Measurements from ENCODE around the gene UCK1. TPM values are rescaled to one million over a fixed set of nuclear protein-coding genes. Genes with fewer than 3 reads are reported as not detected.
"Not testable (repeated sequence)": the region's sequence is repeated elsewhere in the genome, so short reads cannot be mapped to it uniquely, and the experiment has no call there.

UCK1 gene
- total RNA-seq, 1 donor from 2014 or later = 36.8 TPM

GRCh38 chr9:131516100-131516499 is 15.0 kb downstream of the UCK1 start:
- no peaks in the 10 kb centered on the region for H3K27me3 Mint-ChIP-seq
- TF ChIP-seq CTCF (conservative IDR thresholded peaks at IDR 0.05) = no peak
- H3K4me1 Mint-ChIP-seq (ENCODE audit: unreplicated experiment) = no peaks in the 10 kb centered on the region
- no peaks in the 10 kb centered on the region for H3K9me3 Mint-ChIP-seq
- no peak overlapping the region for H3K4me3 Mint-ChIP-seq
- no peak for DNase-seq (ENCODE audit: extremely low spot score, unreplicated experiment)
- H3K27ac Mint-ChIP-seq = no peak overlapping the region
- H3K36me3 Mint-ChIP-seq = peaks cover 3% of the 10 kb centered on the region

- H3K27ac Mint-ChIP-seq; H3K9me3 Mint-ChIP-seq; H3K36me3 Mint-ChIP-seq; H3K27me3 Mint-ChIP-seq; DNase-seq (ENCODE audit: extremely low spot score, unreplicated experiment); H3K4me1 Mint-ChIP-seq (ENCODE audit: unreplicated experiment); H3K4me3 Mint-ChIP-seq: not testable (repeated sequence)
Observed at GRCh38 chr9:131515559-131516031, 15.5 kb downstream of the UCK1 start.

GRCh38 chr9:131513177-131513576 is 17.9 kb downstream of the UCK1 start:
- DNase-seq (ENCODE audit: extremely low spot score, unreplicated experiment) = no peak
- no peaks in the 10 kb centered on the region for H3K27me3 Mint-ChIP-seq
- peaks cover 4% of the 10 kb centered on the region for H3K36me3 Mint-ChIP-seq
- H3K4me3 Mint-ChIP-seq = no peak overlapping the region
- no peaks in the 10 kb centered on the region for H3K4me1 Mint-ChIP-seq (ENCODE audit: unreplicated experiment)
- no peaks in the 10 kb centered on the region for H3K9me3 Mint-ChIP-seq
- H3K27ac Mint-ChIP-seq = no peak overlapping the region
- TF ChIP-seq CTCF (conservative IDR thresholded peaks at IDR 0.05) = no peak

- no peaks in the 10 kb centered on the region for H3K27me3 Mint-ChIP-seq
- H3K4me3 Mint-ChIP-seq = no peak overlapping the region
- peaks cover 4% of the 10 kb centered on the region for H3K36me3 Mint-ChIP-seq
- no peak overlapping the region for H3K27ac Mint-ChIP-seq
- H3K4me1 Mint-ChIP-seq (ENCODE audit: unreplicated experiment) = no peaks in the 10 kb centered on the region
- no peak for DNase-seq (ENCODE audit: extremely low spot score, unreplicated experiment)
- TF ChIP-seq CTCF (conservative IDR thresholded peaks at IDR 0.05) = no peak
- no peaks in the 10 kb centered on the region for H3K9me3 Mint-ChIP-seq
Observed at GRCh38 chr9:131511880-131512279, 19.2 kb downstream of the UCK1 start.

- DNase-seq (ENCODE audit: extremely low spot score, unreplicated experiment) = no peak
- TF ChIP-seq CTCF (conservative IDR thresholded peaks at IDR 0.05) = no peak
- peaks cover 6% of the 10 kb centered on the region for H3K36me3 Mint-ChIP-seq
- H3K27ac Mint-ChIP-seq = no peak overlapping the region
- H3K4me1 Mint-ChIP-seq (ENCODE audit: unreplicated experiment) = no peaks in the 10 kb centered on the region
- no peaks in the 10 kb centered on the region for H3K9me3 Mint-ChIP-seq
- no peaks in the 10 kb centered on the region for H3K27me3 Mint-ChIP-seq
- H3K4me3 Mint-ChIP-seq = no peak overlapping the region
Observed at GRCh38 chr9:131511416-131511815, 19.6 kb downstream of the UCK1 start.

- H3K4me3 Mint-ChIP-seq = peak overlapping the region; percentile 97
- H3K27ac Mint-ChIP-seq = peak overlapping the region; percentile 18
- H3K36me3 Mint-ChIP-seq = peaks cover 24% of the 10 kb centered on the region
- DNase-seq (ENCODE audit: extremely low spot score, unreplicated experiment) = no peak
- peaks cover 19% of the 10 kb centered on the region for H3K4me1 Mint-ChIP-seq (ENCODE audit: unreplicated experiment)
- no peak for TF ChIP-seq CTCF (conservative IDR thresholded peaks at IDR 0.05)
- H3K9me3 Mint-ChIP-seq = no peaks in the 10 kb centered on the region
- H3K27me3 Mint-ChIP-seq = no peaks in the 10 kb centered on the region
Observed at GRCh38 chr9:131505012-131505411, 26.1 kb downstream of the UCK1 start.
